Left ventricle myocardium inferior (tissue), 1 donor: ENCODE results near the gene UROC1. TPM values are rescaled to one million over a fixed set of nuclear protein-coding genes. Genes with fewer than 3 reads are reported as not detected.

Experiments
- DNase-seq: peaks from one replicate; pipeline ENCODE4 v3.0.0-alpha.2; 2020
- H3K27ac ChIP-seq: fragments of 200-600 bp; replicated peaks from 2 replicates; pipeline ENCODE4 v1.8.0; 2021
- H3K27me3 ChIP-seq: fragments of 200-600 bp; 2 replicates; pipeline ENCODE4 v1.8.0; 2021; ENCODE audit warnings: low read depth
- H3K36me3 ChIP-seq: fragments of 200-600 bp; 2 replicates; pipeline ENCODE4 v1.8.0; 2021
- H3K4me1 ChIP-seq: fragments of 200-600 bp; 2 replicates; pipeline ENCODE4 v1.8.0; 2021
- H3K4me3 ChIP-seq: fragments of 200-600 bp; 2 replicates; pipeline ENCODE4 v1.8.0; 2021; ENCODE audit warnings: mild to moderate bottlenecking, moderate library complexity
- H3K9me3 ChIP-seq: fragments of 200-600 bp; replicated peaks from 2 replicates; pipeline ENCODE4 v1.8.0; 2021
- CTCF ChIP-seq: fragments of 200-600 bp; IDR thresholded peaks from 2 replicates; pipeline ENCODE4 v1.8.0; 2021; ENCODE audit warnings: antibody characterized with exemption, mild to moderate bottlenecking, borderline replicate concordance
- intact Hi-C: fragments of 100-400 bp; cut with micrococcal nuclease; formaldehyde crosslinking; loops from one replicate; pipeline ENCODE4 v1.11.0; 2022
- total RNA-seq: library from RNA; stranded (reverse); fragmentation: NEBNext Ultra II Directional; extraction: Animal tissue kit (Norgen Biotek cat#: 25700); gene quantifications from one replicate; pipeline ENCODE4 v1.2.1, GENCODE V29; 2021
- donor health status: DM: no; HTN: yes; CAD: no; lungs with severe emphysema.

Gene UROC1
- total RNA-seq, 1 donor from 2014 or later, result not detected

- Histone ChIP-seq H3K27ac (no peak overlapping the region), H3K9me3 (no peaks in the 10 kb centered on the region), H3K27me3 (no peaks in the 10 kb centered on the region), H3K36me3 (peaks cover 66% of the 10 kb centered on the region), H3K4me1 (peaks cover 16% of the 10 kb centered on the region), H3K4me3 (no peak overlapping the region)
- intact Hi-C loops, result no loop called here
- no peak for TF ChIP-seq CTCF
- DNase-seq, result no peak
Observed at GRCh38 chr3:126439346-126439967, 78.1 kb downstream of the UROC1 start.

GRCh38 chr3:126438746-126439145 is 78.8 kb downstream of the UROC1 start:
- Histone ChIP-seq H3K4me1 (peaks cover 19% of the 10 kb centered on the region), H3K4me3 (no peak overlapping the region), H3K9me3 (no peaks in the 10 kb centered on the region), H3K27me3 (no peaks in the 10 kb centered on the region), H3K36me3 (peaks cover 66% of the 10 kb centered on the region), H3K27ac (no peak overlapping the region)
- TF ChIP-seq CTCF, result no peak
- DNase-seq, result no peak
- intact Hi-C loops, result no loop called here

- no peak overlapping the region for H3K4me3 ChIP-seq
- intact Hi-C loops, result no loop called here
- no peak for TF ChIP-seq CTCF
- H3K36me3 ChIP-seq, result peaks cover 64% of the 10 kb centered on the region
- H3K27me3 ChIP-seq, result no peaks in the 10 kb centered on the region
- peaks cover 24% of the 10 kb centered on the region for H3K4me1 ChIP-seq
- no peaks in the 10 kb centered on the region for H3K9me3 ChIP-seq
- DNase-seq, result no peak
- no peak overlapping the region for H3K27ac ChIP-seq
Observed at GRCh38 chr3:126438186-126438585, 79.4 kb downstream of the UROC1 start.

GRCh38 chr3:126436826-126437717 is 80.5 kb downstream of the UROC1 start:
- H3K27ac ChIP-seq, result no peak overlapping the region
- DNase-seq, result no peak
- peaks cover 57% of the 10 kb centered on the region for H3K36me3 ChIP-seq
- H3K9me3 ChIP-seq, result no peaks in the 10 kb centered on the region
- TF ChIP-seq CTCF, result no peak
- H3K4me1 ChIP-seq, result peaks cover 25% of the 10 kb centered on the region
- no peak overlapping the region for H3K4me3 ChIP-seq
- no peaks in the 10 kb centered on the region for H3K27me3 ChIP-seq
- intact Hi-C loops, result no loop called here

GRCh38 chr3:126435456-126436315 is 81.9 kb downstream of the UROC1 start:
- intact Hi-C loops, result no loop called here
- no peak for TF ChIP-seq CTCF
- Histone ChIP-seq H3K36me3 (peaks cover 51% of the 10 kb centered on the region), H3K4me3 (no peak overlapping the region), H3K4me1 (peaks cover 16% of the 10 kb centered on the region), H3K27me3 (no peaks in the 10 kb centered on the region), H3K27ac (no peak overlapping the region), H3K9me3 (peaks cover 10% of the 10 kb centered on the region)
- DNase-seq, result no peak
